WERI-Rb-1 (cell line): ENCODE measurements around the gene HDAC4.

ENCODE experiments used
- DNase-seq: peaks from one replicate; pipeline ENCODE4 v3.0.0-alpha.2; 2020
- H3K27ac ChIP-seq: fragments of 250-450 bp; sonication (Bioruptor Pico); 2 replicates; pipeline ENCODE4 v1.5.1; 2020; ENCODE audit warnings: mild to moderate bottlenecking, moderate library complexity
- H3K27me3 ChIP-seq: fragments of 250-450 bp; sonication (Bioruptor Pico); 2 replicates; pipeline ENCODE4 v1.5.1; 2021; ENCODE audit warnings: mild to moderate bottlenecking, low read depth, moderate library complexity; ENCODE audit not compliant: insufficient read depth, severe bottlenecking
- H3K36me3 ChIP-seq: fragments of 250-450 bp; sonication (Bioruptor Pico); 2 replicates; pipeline ENCODE4 v1.5.1; 2020; ENCODE audit warnings: mild to moderate bottlenecking, moderate library complexity
- H3K4me3 ChIP-seq: 2 replicates; pipeline ENCODE4 v1.5.1; 2011; ENCODE audit warnings: low read depth, mild to moderate bottlenecking, control low read depth, low read length
- H3K9me3 ChIP-seq: fragments of 250-450 bp; sonication (Bioruptor Pico); 2 replicates; pipeline ENCODE4 v1.5.1; 2021; ENCODE audit warnings: mild to moderate bottlenecking, moderate library complexity; ENCODE audit not compliant: severe bottlenecking
- TF ChIP-seq, protein P1 (sequence below): IDR thresholded peaks from 2 replicates; pipeline ENCODE4 v1.5.1; 2011; ENCODE audit warnings: low read depth, mild to moderate bottlenecking, control low read depth, inconsistent platforms, low read length

Gene HDAC4

DNA sequence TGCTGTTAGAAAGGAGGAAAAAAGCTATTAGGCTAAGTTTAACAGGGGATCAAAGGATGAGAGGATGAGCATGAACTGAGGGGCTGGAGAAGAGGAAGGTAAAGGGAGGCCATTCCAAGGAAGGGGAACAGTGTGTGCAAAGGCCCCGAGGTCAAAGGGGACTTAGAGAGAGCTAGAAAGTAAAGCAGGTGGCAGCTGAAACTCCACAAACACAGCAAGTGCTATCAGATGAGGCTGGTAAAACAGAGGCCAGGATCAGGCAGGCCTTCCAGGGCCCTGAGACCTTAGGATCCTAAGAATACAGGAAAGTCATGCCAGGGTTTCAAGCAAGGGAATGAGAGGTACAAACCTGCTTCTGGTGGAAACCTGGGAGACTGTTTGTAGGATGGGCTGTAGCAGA is 5.8 kb downstream of the HDAC4 start:
- Histone ChIP-seq H3K4me3 (no peak overlapping the region), H3K27me3 (no peaks in the 10 kb centered on the region), H3K9me3 (no peaks in the 10 kb centered on the region), H3K36me3 (no peaks in the 10 kb centered on the region), H3K27ac (no peak overlapping the region)
- TF ChIP-seq, protein P1, sequence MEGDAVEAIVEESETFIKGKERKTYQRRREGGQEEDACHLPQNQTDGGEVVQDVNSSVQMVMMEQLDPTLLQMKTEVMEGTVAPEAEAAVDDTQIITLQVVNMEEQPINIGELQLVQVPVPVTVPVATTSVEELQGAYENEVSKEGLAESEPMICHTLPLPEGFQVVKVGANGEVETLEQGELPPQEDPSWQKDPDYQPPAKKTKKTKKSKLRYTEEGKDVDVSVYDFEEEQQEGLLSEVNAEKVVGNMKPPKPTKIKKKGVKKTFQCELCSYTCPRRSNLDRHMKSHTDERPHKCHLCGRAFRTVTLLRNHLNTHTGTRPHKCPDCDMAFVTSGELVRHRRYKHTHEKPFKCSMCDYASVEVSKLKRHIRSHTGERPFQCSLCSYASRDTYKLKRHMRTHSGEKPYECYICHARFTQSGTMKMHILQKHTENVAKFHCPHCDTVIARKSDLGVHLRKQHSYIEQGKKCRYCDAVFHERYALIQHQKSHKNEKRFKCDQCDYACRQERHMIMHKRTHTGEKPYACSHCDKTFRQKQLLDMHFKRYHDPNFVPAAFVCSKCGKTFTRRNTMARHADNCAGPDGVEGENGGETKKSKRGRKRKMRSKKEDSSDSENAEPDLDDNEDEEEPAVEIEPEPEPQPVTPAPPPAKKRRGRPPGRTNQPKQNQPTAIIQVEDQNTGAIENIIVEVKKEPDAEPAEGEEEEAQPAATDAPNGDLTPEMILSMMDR, result no peak
- no peak for DNase-seq

DNA sequence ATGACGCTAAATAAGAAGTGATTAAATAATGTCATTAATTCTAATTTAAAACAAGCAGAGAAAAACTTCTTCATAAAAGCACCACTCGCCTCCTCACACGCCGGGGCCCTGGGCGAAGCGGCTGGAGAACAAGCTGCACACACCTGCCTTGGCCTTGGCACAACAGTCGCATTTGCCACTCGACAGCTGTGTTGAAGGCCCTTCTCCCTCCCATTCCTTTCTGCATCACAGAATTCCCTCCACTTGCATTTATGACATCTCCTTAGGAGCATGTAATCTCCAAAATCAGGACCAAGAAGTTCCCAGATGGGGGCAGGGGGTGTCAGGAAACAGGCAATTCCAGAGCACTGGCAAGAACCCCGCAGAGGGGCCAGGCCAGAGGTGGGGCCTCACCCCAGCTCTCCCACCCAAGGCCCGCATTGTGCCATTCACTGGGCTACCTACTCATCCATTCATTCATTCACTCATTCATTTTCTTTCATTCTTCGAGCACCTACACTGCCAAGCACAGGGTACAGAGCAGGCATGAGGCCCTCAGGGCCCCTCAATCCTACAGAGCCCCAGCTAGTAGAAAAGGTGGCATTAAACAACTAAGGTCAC is 6.4 kb downstream of the HDAC4 start:
- H3K27ac ChIP-seq, result no peak overlapping the region
- TF ChIP-seq, protein P1, result no peak
- no peaks in the 10 kb centered on the region for H3K36me3 ChIP-seq
- H3K27me3 ChIP-seq, result no peaks in the 10 kb centered on the region
- no peak for DNase-seq
- no peak overlapping the region for H3K4me3 ChIP-seq
- H3K9me3 ChIP-seq, result no peaks in the 10 kb centered on the region

DNA sequence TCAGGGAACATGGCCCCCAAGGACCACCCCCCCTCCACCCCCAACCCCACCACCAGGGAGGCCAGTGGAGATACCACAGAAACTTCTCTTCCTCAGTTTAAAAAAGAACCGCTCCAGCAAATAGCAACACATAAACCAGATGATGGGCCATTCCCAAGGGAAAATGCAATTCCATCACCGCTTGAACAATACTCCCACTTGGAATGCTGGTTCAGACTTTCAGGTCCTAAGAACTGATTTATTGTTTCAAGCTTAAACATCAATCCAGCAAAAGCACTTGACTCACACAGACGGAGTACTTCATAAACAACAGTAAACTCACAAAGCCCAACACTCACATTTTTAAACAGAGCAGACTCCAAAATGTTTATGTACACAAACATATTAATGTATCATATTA is 6.9 kb downstream of the HDAC4 start:
- Histone ChIP-seq H3K36me3 (no peaks in the 10 kb centered on the region), H3K4me3 (no peak overlapping the region), H3K27me3 (no peaks in the 10 kb centered on the region), H3K27ac (no peak overlapping the region), H3K9me3 (no peaks in the 10 kb centered on the region)
- DNase-seq, result no peak
- TF ChIP-seq, protein P1, result no peak

DNA sequence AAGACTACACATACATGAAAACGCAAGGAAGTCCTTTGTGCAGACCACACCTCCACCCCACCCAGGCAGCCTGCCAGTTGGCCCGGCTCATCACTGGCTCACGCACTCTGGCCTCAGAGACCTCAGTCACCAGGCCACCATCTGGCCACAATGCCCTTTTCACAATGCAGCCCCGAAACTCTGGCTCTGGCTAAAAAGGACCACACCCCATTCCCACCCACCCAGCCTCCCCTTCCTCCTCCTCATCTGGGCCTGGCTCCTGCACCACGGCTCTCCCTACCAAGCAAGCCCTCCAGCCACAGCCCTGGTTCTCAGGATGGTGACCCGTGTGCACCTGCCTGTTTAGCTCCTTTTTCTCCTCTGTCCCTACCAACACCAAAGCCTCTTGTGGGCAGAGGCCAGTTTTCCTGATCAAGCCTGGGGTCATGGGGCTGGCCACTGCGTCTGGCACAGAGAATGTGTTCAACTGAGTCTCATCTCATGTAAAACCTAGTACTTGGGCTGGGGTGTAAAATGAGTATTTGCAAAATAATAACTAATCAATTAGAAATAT is 7.4 kb downstream of the HDAC4 start:
- no peak for DNase-seq
- Histone ChIP-seq H3K36me3 (no peaks in the 10 kb centered on the region), H3K9me3 (no peaks in the 10 kb centered on the region), H3K4me3 (no peak overlapping the region), H3K27me3 (no peaks in the 10 kb centered on the region), H3K27ac (no peak overlapping the region)
- TF ChIP-seq, protein P1, result no peak

DNA sequence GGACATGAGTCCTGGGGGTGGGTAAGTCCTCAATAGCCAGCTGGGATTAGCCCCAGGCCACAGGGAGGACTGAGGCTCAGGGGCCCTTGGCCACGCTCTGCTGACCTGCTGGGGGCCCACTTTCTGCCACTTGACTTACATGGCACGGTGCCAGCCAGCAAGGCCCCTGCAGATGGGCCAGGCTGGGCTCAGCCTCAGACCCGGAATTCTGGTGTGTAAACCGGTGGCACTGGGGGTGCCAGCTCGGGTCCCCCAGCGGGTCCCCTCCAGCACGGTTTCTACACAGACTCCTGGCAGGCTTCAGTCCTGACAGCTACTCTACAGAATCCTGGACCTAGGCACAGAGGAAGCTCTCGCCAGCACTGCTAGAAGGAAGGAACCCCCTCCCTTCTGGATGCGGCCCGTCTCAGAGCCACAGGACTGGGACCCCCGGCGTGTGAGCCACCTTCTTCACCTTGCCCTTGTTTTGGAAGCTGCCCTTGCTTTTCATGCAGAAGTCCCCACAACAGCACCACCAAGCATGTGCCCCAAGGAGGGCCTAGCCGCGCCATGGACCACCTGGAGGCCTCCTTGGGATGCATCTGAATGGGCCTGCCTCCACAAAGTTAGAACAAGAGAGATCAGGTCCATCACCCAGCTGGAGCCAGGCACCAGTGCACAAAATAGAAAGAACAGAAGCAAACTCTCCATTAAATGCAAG is 8.0 kb downstream of the HDAC4 start:
- Histone ChIP-seq H3K9me3 (no peaks in the 10 kb centered on the region), H3K27ac (no peak overlapping the region), H3K27me3 (no peaks in the 10 kb centered on the region), H3K36me3 (no peaks in the 10 kb centered on the region), H3K4me3 (no peak overlapping the region)
- DNase-seq, result no peak
- TF ChIP-seq, protein P1, result no peak
